OCI-LY7 (cell line): ENCODE data around the gene SLC6A19.

Experiments
- CTCF ChIP-seq: fragments of 200-600 bp; sonication (generic); conservative IDR thresholded peaks from 2 replicates; pipeline ENCODE4 v1.5.1; 2014; ENCODE audit warnings: mild to moderate bottlenecking, antibody characterized with exemption, low read length, moderate library complexity, mixed read lengths
- EZH2phosphoT487 ChIP-seq: fragments of 200-600 bp; sonication (generic); IDR thresholded peaks from 2 replicates; pipeline ENCODE4 v1.6.1; 2018; ENCODE audit warnings: low read depth, borderline replicate concordance, mild to moderate bottlenecking, mixed run types, antibody characterized with exemption, low read length, moderate library complexity, mixed read lengths

- no peak for TF ChIP-seq CTCF
- no peak for TF ChIP-seq EZH2phosphoT487
Measured at GRCh38 chr5:1196562-1196961, 4.8 kb upstream of the SLC6A19 start.
